HepG2 (cell line): Measurements from ENCODE around the gene IMMT. TPM values are rescaled to one million over a fixed set of nuclear protein-coding genes. Genes with fewer than 3 reads are reported as not detected.
A peak's percentile ranks its signal among the peaks of the same experiment; 100 is the strongest.

ENCODE experiments used
- ATAC-seq: fragments of 200-7000 bp; cut with Tn5 transposase; 3 replicates; pipeline ENCODE4 v1.9.1; 2020; ENCODE audit warnings: mild to moderate bottlenecking, moderate library complexity
- BruUV-seq: library from RNA; stranded (reverse); fragments of 400-500 nt; replicated peaks from 2 replicates; lab custom pipeline; 2021; lab: Mats Ljungman, UMichigan
- CTCF ChIA-PET: fragments of 300-600 bp; formaldehyde crosslinking; extraction: SDS; loops from one replicate; lab custom pipeline; 2021; ENCODE audit warnings: low total read pairs, inconsistent platforms, low intra/inter-chr PET ratio; lab: Yijun Ruan, JAX
- POLR2A ChIA-PET: fragments of 350-600 bp; sonication (Branson Sonifier 250); formaldehyde crosslinking; loops from one replicate; lab custom pipeline; 2020; ENCODE audit warnings: antibody characterized with exemption, inconsistent platforms; lab: Yijun Ruan, JAX
- DNase-seq: peaks from one replicate; pipeline ENCODE4 v3.0.0-alpha.2; 2015; ENCODE audit warnings: low spot score
- FAIRE-seq: peaks from 3 replicates; lab custom pipeline; 2011; peaks lifted over from hg19 to GRCh38; lab: Jason Lieb, UNC
- H2AFZ ChIP-seq: one replicate; pipeline ENCODE4 v1.6.1; 2011; ENCODE audit warnings: low read length, inconsistent platforms
- H3K27ac ChIP-seq: fragments of 300-600 bp; 3 replicates; pipeline ENCODE4 v1.8.0; 2011; ENCODE audit warnings: mixed run types, mild to moderate bottlenecking, mixed read lengths, low read length, inconsistent platforms; ENCODE audit not compliant: insufficient read depth; ENCODE audit errors: extremely low read length
- H3K27me3 ChIP-seq, 2 experiments: fragments of 200-600 bp in 1 of 2; 2 replicates in 1 of 2; 3 replicates in 1 of 2; pipeline versions ENCODE4 v1.6.0 to v1.8.0; 2011; ENCODE audit warnings: low read length in 2 of 2, mild to moderate bottlenecking in 2 of 2, moderate library complexity in 2 of 2, inconsistent platforms in 1 of 2; ENCODE audit not compliant: insufficient read depth in 2 of 2, control insufficient read depth in 1 of 2
- H3K36me3 ChIP-seq, 2 experiments: fragments of 200-600 bp in 1 of 2; replicated peaks in 1 of 2; 2 replicates in 1 of 2; 3 replicates in 1 of 2; pipeline versions ENCODE4 v1.5.1 to v1.8.0; 2011; ENCODE audit warnings: low read length in 2 of 2, inconsistent platforms in 1 of 2; ENCODE audit not compliant: insufficient read depth in 2 of 2, control insufficient read depth in 1 of 2
- H3K4me1 ChIP-seq: 2 replicates; pipeline ENCODE4 v1.5.1; 2012; ENCODE audit warnings: low read length, inconsistent platforms; ENCODE audit not compliant: insufficient read depth
- H3K4me2 ChIP-seq: 2 replicates; pipeline ENCODE4 v1.6.0; 2011; ENCODE audit warnings: low read depth, low read length, inconsistent platforms
- H3K4me3 ChIP-seq, 3 experiments: fragments of 200-600 bp in 1 of 3; sonication (generic), shearing (Covaris generic) in 1 of 3; replicated peaks in 1 of 3; 2 replicates each; pipeline ENCODE4 v1.5.1; 2011 to 2016; ENCODE audit warnings: low read length in 3 of 3, inconsistent platforms in 2 of 3, low read depth in 2 of 3, mild to moderate bottlenecking in 2 of 3, control low read depth in 1 of 3, mixed read lengths in 1 of 3; ENCODE audit not compliant: insufficient read depth in 1 of 3
- H3K79me2 ChIP-seq: one replicate; pipeline ENCODE4 v1.6.1; 2011; ENCODE audit warnings: low read length, inconsistent platforms; ENCODE audit not compliant: insufficient read depth
- H3K9ac ChIP-seq: 2 replicates; pipeline ENCODE4 v1.6.0; 2011; ENCODE audit warnings: mild to moderate bottlenecking, low read depth, low read length, inconsistent platforms; ENCODE audit not compliant: insufficient read depth
- H3K9me3 ChIP-seq: 2 replicates; pipeline ENCODE4 v1.5.1; 2012; ENCODE audit warnings: mild to moderate bottlenecking, low read length
- H4K20me1 ChIP-seq: 2 replicates; pipeline ENCODE4 v1.6.0; 2011; ENCODE audit warnings: inconsistent platforms, mild to moderate bottlenecking, low read length, moderate library complexity; ENCODE audit not compliant: insufficient read depth
- AGO2 ChIP-seq: fragments of 200-400 bp; formaldehyde crosslinking; optimal IDR thresholded peaks from 2 replicates; pipeline ENCODE3; 2017; ENCODE audit warnings: mild to moderate bottlenecking, low read depth, low read length, moderate library complexity
- ZNF530 ChIP-seq: sonication (generic); formaldehyde crosslinking; IDR thresholded peaks from 2 replicates; pipeline ENCODE4 v1.5.0; 2020; ENCODE audit warnings: low read depth, mild to moderate bottlenecking, missing genetic modification reagents
- WGBS: methylation state at CpG from one replicate; pipeline ENCODE4 v1.1.6; 2017; ENCODE audit warnings: low lambda C conversion rate; 5-methylcytosine and 5-hydroxymethylcytosine counted together
- in situ Hi-C: cut with HindIII; loops from 2 replicates; pipeline ENCODE4 v1.10.0; 2017; ENCODE audit warnings: low pct_unique_long_range_greater_than_20kb; ENCODE audit not compliant: extremely low pct_ligation_motif_present
- intact Hi-C: fragments of 100-400 bp; cut with micrococcal nuclease; formaldehyde crosslinking; loops from one replicate; pipeline ENCODE4 v1.10.0; 2022; ENCODE audit not compliant: unreplicated experiment
- polyA plus RNA-seq, 8 experiments: library from polyadenylated mRNA; depleted of rRNA in 3 of 8; stranded (reverse) in 7 of 8; unstranded in 1 of 8; fragments of >200 nt; fragmentation: Illumina TruSeq in 4 of 8; extraction: Trizol in 4 of 8; gene quantifications; 2 replicates each; pipeline versions ENCODE4 v1.2.1 to v1.2.3, GENCODE V29; 2011 to 2016; ENCODE audit warnings: low read depth in 4 of 8, missing spikeins in 1 of 8, mixed read lengths in 1 of 8; ENCODE audit not compliant: insufficient read depth in 1 of 8
- total RNA-seq, 5 experiments: library from RNA; depleted of rRNA; stranded (reverse); fragments of >200 nt; fragmentation: Illumina TruSeq; extraction: Trizol; gene quantifications; 2 replicates each; pipeline ENCODE4 v1.2.3, GENCODE V29; 2016; ENCODE audit warnings: low read depth in 1 of 5
- TF ChIP-seq, protein P1 (sequence below): fragments of 450-650 bp; IDR thresholded peaks from 2 replicates; pipeline ENCODE4 v1.6.1; 2016

Gene IMMT
- total and polyA plus RNA-seq, 2 of the 13 experiments (the other 11 are each of a cell fraction or from before 2014, with no cell fraction given), result 63.5 to 119 TPM

DNA sequence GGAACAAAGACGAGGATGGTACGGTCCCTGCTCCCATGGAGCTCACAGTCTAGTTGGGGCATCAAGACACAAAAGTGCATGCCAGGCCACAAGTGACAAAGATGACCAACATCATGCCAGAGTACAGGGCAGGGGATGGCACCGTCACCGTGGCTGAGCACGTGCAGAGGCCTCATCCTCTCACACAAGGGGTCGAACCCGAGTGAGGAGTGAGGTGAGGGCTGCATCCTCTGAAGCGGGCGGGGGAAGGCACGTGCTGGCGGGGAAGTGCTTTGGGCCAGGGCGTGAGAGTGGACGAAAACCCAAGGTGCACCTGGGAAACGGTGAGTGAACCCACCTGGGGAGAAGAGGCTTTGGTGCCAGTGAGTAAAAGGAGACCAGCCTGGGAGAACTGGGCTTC lies 45.0 kb upstream of the IMMT start:
- FAIRE-seq, result no peak
- peaks cover 3 to 37% of the 10 kb centered on the region in 2 experiments; a peak in 4 of 5 replicates for H3K27me3 ChIP-seq
- CTCF ChIA-PET, result no interaction called here
- no peak for TF ChIP-seq AGO2
- TF ChIP-seq, all 625 proteins: peak for 0
- Histone ChIP-seq H3K36me3 (no peaks in the 10 kb centered on the region), H4K20me1 (no peaks in the 10 kb centered on the region), H3K4me3 (no peak overlapping the region), H3K4me2 (no peak overlapping the region), H3K4me1 (peaks cover 17% of the 10 kb centered on the region), H3K9ac (no peak overlapping the region), H2AFZ (no peak overlapping the region), H3K9me3 (no peaks in the 10 kb centered on the region), H3K27ac (no peak overlapping the region), H3K79me2 (no peaks in the 10 kb centered on the region)
- POLR2A ChIA-PET, result no interaction called here
- no TSS peak for BruUV-seq
- WGBS, result 48% methylated on average over 14 of the region's 14 CpGs
- in situ Hi-C loops, result no loop called here
- intact Hi-C loops, result no loop called here
- DNase-seq, result no peak
- ATAC-seq, result no peak

DNA sequence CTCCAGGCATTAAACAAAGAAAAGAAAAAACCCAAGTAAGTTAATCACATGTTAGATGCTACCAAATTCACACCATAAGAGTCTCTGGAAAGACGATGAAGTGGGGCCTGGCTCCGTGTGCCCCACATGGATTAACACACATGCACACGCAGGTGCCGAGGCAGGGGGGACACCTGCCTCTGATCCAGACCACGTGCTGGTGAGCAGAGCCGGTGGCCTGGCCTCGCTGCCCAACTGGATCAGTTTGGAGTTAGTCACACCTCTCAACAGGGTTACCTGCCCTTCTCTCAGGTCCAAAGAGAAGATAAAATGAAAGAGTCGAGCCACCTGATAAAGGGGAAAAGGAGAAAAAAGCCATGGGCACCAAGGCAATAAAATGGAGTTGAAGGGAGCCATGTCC lies 44.5 kb upstream of the IMMT start:
- DNase-seq (no peak), FAIRE-seq (no peak), ATAC-seq (no peak)
- Histone ChIP-seq H3K9me3 (no peaks in the 10 kb centered on the region), H3K79me2 (no peaks in the 10 kb centered on the region), H2AFZ (no peak overlapping the region), H3K36me3 (no peaks in the 10 kb centered on the region), H3K27me3 (peaks cover 3 to 37% of the 10 kb centered on the region in 2 experiments; a peak in 4 of 5 replicates), H3K4me1 (peaks cover 17% of the 10 kb centered on the region), H4K20me1 (no peaks in the 10 kb centered on the region), H3K4me3 (no peak overlapping the region), H3K27ac (no peak overlapping the region), H3K9ac (no peak overlapping the region), H3K4me2 (no peak overlapping the region)
- intact Hi-C loops, result no loop called here
- POLR2A ChIA-PET, result no interaction called here
- CTCF ChIA-PET, result no interaction called here
- no TSS peak for BruUV-seq
- TF ChIP-seq, protein P1, sequence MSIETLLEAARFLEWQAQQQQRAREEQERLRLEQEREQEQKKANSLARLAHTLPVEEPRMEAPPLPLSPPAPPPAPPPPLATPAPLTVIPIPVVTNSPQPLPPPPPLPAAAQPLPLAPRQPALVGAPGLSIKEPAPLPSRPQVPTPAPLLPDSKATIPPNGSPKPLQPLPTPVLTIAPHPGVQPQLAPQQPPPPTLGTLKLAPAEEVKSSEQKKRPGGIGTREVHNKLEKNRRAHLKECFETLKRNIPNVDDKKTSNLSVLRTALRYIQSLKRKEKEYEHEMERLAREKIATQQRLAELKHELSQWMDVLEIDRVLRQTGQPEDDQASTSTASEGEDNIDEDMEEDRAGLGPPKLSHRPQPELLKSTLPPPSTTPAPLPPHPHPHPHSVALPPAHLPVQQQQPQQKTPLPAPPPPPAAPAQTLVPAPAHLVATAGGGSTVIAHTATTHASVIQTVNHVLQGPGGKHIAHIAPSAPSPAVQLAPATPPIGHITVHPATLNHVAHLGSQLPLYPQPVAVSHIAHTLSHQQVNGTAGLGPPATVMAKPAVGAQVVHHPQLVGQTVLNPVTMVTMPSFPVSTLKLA, result peak; percentile 89
- no peak for TF ChIP-seq ZNF530 (CRISPR knock-in tag)
- in situ Hi-C loops, result no loop called here
- WGBS, result 41% methylated on average over 8 of the region's 8 CpGs
